AML-193 (cell line): ENCODE data around the gene SLC39A13.

Experiments used
- DNase-seq, 2 experiments: peaks; one replicate each; lab custom pipeline; 2025; lab: John Stamatoyannopoulos, UW

SLC39A13 gene

GRCh38 chr11:47384498-47384897 is 23.9 kb upstream of the SLC39A13 start:
- no peak for DNase-seq

DNA sequence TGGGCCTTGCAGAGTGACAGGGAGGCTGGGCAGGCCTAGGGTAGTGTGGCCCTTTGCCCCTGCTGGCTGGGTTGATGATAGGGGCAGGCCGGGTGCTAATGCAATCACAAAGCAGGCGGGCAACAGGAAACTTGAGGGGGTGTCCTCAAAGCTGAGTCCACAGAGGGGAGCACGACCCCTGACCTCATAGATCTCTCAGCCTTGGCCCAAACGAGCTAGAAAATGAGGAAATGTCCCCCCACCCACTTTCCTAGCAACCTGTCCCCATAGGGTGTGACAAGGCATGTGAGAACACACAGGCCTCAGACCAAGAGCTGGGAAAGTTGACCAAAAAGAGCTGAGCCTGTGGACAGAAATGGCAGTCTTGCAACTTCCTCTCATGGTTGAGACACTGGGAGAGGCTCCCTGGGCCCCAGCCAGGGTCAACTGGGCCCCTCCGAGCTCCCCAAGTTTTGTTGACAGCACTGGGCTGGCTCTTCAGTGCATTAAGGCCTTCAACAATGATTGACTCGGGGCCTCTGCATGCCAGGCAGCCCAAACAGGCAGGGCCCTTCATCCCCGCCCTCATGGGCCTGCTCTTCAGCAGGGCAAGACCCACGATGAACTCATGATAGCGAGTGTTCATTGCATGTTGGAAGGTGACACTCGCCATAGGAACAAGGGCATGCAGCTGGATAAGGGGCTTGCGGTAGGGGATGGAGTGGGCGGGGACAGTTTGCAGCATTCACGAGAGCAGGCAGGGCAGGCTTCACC is 20.3 kb upstream of the SLC39A13 start:
- peak; percentile 85 to 90 for DNase-seq

DNA sequence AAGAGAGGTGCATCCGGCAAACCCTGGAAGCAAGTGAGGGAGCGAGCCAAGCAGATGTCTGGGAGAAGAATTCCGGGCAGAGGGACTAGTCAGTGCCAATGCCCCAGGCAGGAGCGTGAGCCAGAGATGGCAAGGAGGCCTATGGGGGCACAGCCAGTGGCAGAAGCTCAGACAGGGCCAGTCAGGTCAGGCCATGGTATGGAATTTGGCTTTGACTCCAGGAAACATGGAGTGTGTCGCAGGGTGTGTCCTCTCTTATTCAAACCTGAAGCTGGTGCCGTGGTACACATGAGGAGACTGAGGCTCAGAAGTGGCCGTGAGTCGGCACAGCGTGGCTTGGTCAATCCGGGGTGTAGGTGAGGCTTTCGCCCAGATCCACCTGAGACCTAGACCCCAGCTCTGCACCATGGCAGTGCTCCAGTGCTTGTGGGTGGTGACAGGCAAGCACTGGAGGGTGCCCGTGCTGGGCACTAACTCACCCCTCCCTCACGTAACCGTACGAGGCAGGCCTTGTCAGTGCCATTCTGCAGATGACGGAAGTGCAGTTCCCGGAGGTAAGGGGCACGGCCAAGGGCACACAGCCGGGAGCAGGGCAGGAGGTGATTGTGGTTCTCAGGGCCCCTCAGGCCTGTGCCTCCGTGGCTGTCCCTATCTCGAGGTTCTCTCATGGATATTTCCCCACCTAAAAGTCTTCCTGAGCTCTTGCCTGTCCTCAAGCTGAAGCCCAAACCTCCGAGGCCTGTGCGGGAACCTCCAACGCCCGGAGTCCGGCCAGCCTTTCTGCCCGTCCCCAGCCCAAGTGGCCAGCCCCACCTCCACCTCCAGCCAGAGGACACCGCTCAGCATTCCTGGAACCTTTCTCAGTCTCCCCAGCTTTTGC is 19.5 kb upstream of the SLC39A13 start:
- DNase-seq, result no peak

DNA sequence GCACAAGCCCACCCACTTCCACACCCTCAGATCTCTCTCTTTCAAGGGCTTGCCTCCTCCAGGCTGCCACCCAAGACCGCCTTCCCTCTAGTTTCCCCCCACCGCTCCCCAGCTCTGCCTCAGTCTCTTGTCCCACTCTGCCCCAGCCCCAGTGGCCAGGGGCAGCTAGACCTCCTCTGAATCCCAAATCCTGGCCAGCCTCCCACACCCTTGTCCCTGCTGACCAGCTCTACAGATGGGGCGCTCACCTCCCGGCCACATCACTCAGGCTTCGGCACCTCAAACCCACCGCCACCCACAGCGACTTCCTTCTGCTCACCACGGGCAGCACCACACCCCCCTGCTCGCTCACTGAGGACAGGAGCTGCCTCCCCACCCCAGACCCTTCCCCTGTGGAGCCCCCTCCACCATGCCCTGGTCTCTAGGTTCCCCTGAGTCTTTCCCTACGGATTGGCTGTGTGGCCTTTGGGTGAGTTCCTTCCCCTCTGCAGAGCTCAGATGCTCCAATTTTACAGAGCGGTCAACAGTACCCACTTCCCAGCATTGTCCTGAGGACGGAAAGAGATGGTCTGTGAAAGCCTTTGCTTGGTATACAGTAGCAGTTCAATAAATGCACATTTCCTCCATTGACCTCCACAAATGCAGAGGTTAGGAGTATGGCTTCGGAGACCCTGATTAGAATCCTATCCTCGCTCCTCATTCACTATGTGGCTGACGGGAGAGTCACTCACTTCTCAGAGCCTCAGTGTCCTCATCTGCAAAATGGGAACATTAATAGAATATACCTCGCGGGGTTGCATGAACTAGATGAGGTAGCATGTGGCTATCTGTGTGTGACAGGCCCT is 18.6 kb upstream of the SLC39A13 start:
- no peak for DNase-seq

DNA sequence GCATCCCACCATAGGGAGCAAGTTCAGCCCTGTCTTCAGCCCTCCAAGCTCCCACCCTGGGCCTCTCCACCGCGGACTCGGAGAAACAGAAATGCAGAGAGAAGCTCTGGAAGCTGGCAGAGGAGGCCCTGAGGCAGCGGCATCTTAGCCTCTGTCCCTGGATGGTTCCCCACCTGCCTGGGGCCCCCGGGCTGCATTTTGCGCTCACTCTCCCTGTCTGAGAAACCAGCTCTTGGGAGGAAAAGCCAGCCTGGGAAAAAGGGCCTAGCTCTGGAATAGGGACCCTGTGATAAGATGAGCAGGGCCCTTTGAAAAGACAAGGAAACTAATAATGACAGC is 18.0 kb upstream of the SLC39A13 start:
- no peak for DNase-seq

GRCh38 chr11:47391077-47391583 is 17.3 kb upstream of the SLC39A13 start:
- DNase-seq, result no peak

GRCh38 chr11:47391711-47392432 is 16.5 kb upstream of the SLC39A13 start:
- no peak for DNase-seq

- DNase-seq, result no peak
Observed at GRCh38 chr11:47392546-47393162, 15.7 kb upstream of the SLC39A13 start.

- peak; percentile 23 to 41 for DNase-seq
Observed at GRCh38 chr11:47393163-47394049, 15.0 kb upstream of the SLC39A13 start.

DNA sequence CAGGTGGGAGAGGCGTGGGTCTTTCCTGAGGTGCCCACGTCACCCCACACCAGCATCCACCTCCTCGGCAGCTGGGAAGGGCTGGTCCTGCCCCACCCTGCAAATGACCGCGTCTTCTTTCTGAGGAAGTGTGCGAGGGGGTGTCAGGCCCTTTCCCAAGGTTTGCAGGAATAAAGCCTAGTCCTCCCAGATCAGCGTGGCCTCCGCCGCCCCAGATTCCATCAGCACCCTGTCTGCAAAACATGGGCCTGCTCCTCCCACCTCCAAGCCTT is 14.4 kb upstream of the SLC39A13 start:
- no peak for DNase-seq

DNA sequence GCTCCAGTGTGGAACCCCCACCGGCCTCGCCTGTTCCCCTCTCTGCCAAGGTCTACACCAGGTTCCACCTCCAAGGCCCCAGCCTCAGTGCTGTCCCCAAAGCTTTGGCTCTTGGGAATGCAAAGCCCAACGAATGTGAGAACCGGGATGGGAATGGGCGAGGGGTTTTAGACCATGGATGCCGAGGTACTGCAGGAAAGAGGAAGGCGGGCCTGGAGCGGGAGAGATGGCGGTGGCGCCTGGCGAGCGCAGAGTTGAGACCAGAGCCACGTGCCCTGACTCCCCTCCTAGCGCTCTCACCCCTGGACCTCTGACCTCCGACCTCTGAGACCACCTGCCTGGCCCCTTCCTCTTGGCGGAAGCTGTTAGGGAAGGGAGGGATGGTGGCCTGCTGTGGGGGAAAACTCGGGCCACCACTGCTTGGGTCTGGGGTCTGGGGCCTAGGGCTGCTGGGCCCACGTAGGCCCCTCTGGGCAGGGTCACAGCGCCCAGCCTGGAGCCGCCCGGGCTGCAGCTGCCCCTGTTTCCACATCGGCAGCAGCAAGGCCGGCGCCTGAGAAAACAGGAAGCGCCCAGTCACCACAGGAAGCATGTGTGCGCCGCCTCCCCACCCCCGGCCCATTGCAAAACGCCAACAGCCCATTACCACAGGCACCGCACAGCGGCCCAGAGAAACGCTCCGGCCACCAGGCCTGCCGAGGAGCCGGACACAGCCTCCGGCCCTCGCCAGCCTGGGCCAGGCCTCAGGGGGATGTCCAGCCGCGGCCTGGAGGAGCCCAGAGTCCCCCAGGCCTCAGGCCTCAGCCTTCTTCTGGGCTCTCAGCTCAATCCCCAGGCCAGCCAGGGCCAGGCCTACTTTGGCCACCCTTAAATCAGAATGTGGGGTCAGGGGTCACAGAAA is 13.8 kb upstream of the SLC39A13 start:
- DNase-seq, result peak; percentile 83 to 86

- DNase-seq, result no peak
Observed at GRCh38 chr11:47395223-47396048, 13.0 kb upstream of the SLC39A13 start.

- DNase-seq, result no peak
Observed at GRCh38 chr11:47396049-47396320, 12.4 kb upstream of the SLC39A13 start.

- DNase-seq, result no peak
Observed at GRCh38 chr11:47398011-47398410, 10.4 kb upstream of the SLC39A13 start.

GRCh38 chr11:47398551-47398950 is 9.8 kb upstream of the SLC39A13 start:
- DNase-seq, result no peak

GRCh38 chr11:47399860-47400767 is 8.3 kb upstream of the SLC39A13 start:
- no peak for DNase-seq

- peak; percentile 49 to 62 for DNase-seq
Observed at GRCh38 chr11:47400768-47401279, 7.6 kb upstream of the SLC39A13 start.
